Psoas muscle (tissue), 8 donors: ENCODE measurements around the gene ARNT2. TPM values are rescaled to one million over a fixed set of nuclear protein-coding genes. Genes with fewer than 3 reads are reported as not detected.

ENCODE experiments used
- ATAC-seq, 4 donors: fragments of 200-7000 bp; cut with Tn5 transposase; one replicate each; pipeline ENCODE4 v1.9.1; 2020; ENCODE audit warnings: moderate library complexity in 3 of 4, mild to moderate bottlenecking in 2 of 4
- DNase-seq, 2 donors: peaks; one replicate each; pipeline ENCODE4 v3.0.0-alpha.2; 2020
- H3K27ac ChIP-seq: fragments of 200-600 bp; one replicate; pipeline ENCODE4 v1.8.0; 2022
- H3K27me3 ChIP-seq, 3 donors: fragments of 200-600 bp in 1 of 3; one replicate each; pipeline versions ENCODE4 v1.6.1 to v1.8.0; 2013 to 2022; ENCODE audit warnings: low read length in 2 of 3, mild to moderate bottlenecking in 2 of 3, moderate library complexity in 1 of 3; ENCODE audit not compliant: insufficient read depth in 3 of 3
- H3K36me3 ChIP-seq, 2 donors: fragments of 200-600 bp in 1 of 2; one replicate each; pipeline versions ENCODE4 v1.6.1 to v1.8.0; 2013 to 2022; ENCODE audit warnings: low read depth in 1 of 2, mild to moderate bottlenecking in 1 of 2, moderate library complexity in 1 of 2; ENCODE audit not compliant: insufficient read depth in 1 of 2
- H3K4me1 ChIP-seq: fragments of 200-600 bp; one replicate; pipeline ENCODE4 v1.8.0; 2022
- H3K4me3 ChIP-seq: fragments of 200-600 bp; one replicate; pipeline ENCODE4 v1.8.0; 2022; ENCODE audit warnings: mild to moderate bottlenecking
- H3K9me3 ChIP-seq: fragments of 200-600 bp; one replicate; pipeline ENCODE4 v1.8.0; 2022
- CTCF ChIP-seq: fragments of 200-600 bp; IDR thresholded peaks from one replicate; pipeline ENCODE4 v1.8.0; 2022; ENCODE audit warnings: antibody characterized with exemption
- WGBS, 3 donors: extraction: QIAGEN DNeasy Blood & Tissue Kit; methylation state at CpG; one replicate each; pipeline versions ENCODE4 v1.1.6 to v1.1.7; 2013; 5-methylcytosine and 5-hydroxymethylcytosine counted together
- intact Hi-C, 2 donors: fragments of 100-400 bp; cut with DNase I; formaldehyde crosslinking; loops; one replicate each; pipeline versions ENCODE4 v1.11.0 to v1.14.2; 2022
- polyA plus RNA-seq, 3 donors: library from polyadenylated mRNA; stranded (reverse); fragments of 200-250 nt; gene quantifications; one replicate each; pipeline ENCODE4 v1.2.3, GENCODE V29; 2013
- total RNA-seq, 4 donors: library from RNA; stranded (reverse); fragmentation: NEBNext Ultra II Directional in 2 of 4; extraction: Animal tissue kit (Norgen Biotek cat#: 25700) in 2 of 4; gene quantifications; one replicate each; pipeline versions ENCODE4 v1.2.1 to v1.2.4, GENCODE V29; 2021 to 2023
- donor health status: healthy with polysubstance abuse.
- donor health status: DM: no; HTN: no; CAD: no; lungs with moderate emphysema.
- donor health status: Bipolar disorder and iron deficiency.
- donor health status: healthy.
- donor health status: DM: yes; HTN: yes; CAD: no.
- donor health status: DM: no; HTN: no; CAD: no.
- donor health status: DM: no; HTN: no; CAD: no.
- donor health status: DM: yes; HTN: yes; CAD: no.

The ARNT2 gene
- total and polyA plus RNA-seq, 7 donors, result 0.09 to 12.2 (median 4.4) TPM

- no peak for TF ChIP-seq CTCF
- 77 to 98% (median 92%) methylated on average over 3 of the region's 3 CpGs for WGBS, 3 donors
- H3K27ac ChIP-seq, result no peak overlapping the region
These were observed 35.0 kb downstream of the ARNT2 start for GRCh38 chr15:80439140-80439539.

GRCh38 chr15:80440024-80440423 lies 35.8 kb downstream of the ARNT2 start:
- intact Hi-C loops, result no loop called here
- DNase-seq (no peak), ATAC-seq (no peak)
- Histone ChIP-seq H3K27me3 (no peaks in the 10 kb centered on the region), H3K36me3 (no peaks in the 10 kb centered on the region), H3K4me3 (no peak overlapping the region), H3K4me1 (no peaks in the 10 kb centered on the region), H3K9me3 (no peaks in the 10 kb centered on the region), H3K27ac (no peak overlapping the region)
- 97 to 98% (median 97%) methylated on average over 3 of the region's 3 CpGs for WGBS, 3 donors
- no peak for TF ChIP-seq CTCF

More at GRCh38 chr15:80439140-80439539, 35.0 kb downstream of the ARNT2 start:
- Histone ChIP-seq H3K27me3 (no peaks in the 10 kb centered on the region), H3K4me1 (no peaks in the 10 kb centered on the region), H3K9me3 (no peaks in the 10 kb centered on the region), H3K4me3 (no peak overlapping the region), H3K36me3 (no peaks in the 10 kb centered on the region)
- ATAC-seq, result no peak
- no peak for DNase-seq
- intact Hi-C loops, result no loop called here

GRCh38 chr15:80441041-80441440 lies 36.9 kb downstream of the ARNT2 start:
- WGBS, 3 donors, result 67 to 79% (median 71%) methylated on average over 3 of the region's 3 CpGs
- H3K27ac ChIP-seq, result no peak overlapping the region
- no peak for TF ChIP-seq CTCF
- ATAC-seq (no peak), DNase-seq (no peak)
- no peaks in the 10 kb centered on the region for H3K4me1 ChIP-seq
- no peak overlapping the region for H3K4me3 ChIP-seq
- no peaks in the 10 kb centered on the region for H3K9me3 ChIP-seq
- intact Hi-C loops, result no loop called here
- no peaks in the 10 kb centered on the region for H3K27me3 ChIP-seq
- H3K36me3 ChIP-seq, result no peaks in the 10 kb centered on the region

GRCh38 chr15:80441714-80442113 lies 37.5 kb downstream of the ARNT2 start:
- DNase-seq, result no peak
- Histone ChIP-seq H3K9me3 (no peaks in the 10 kb centered on the region), H3K36me3 (no peaks in the 10 kb centered on the region), H3K4me3 (no peak overlapping the region), H3K27ac (no peak overlapping the region), H3K27me3 (no peaks in the 10 kb centered on the region), H3K4me1 (no peaks in the 10 kb centered on the region)
- intact Hi-C loops, result no loop called here
- ATAC-seq, result no peak
- 54 to 74% (median 70%) methylated on average over 7 of the region's 7 CpGs for WGBS, 3 donors
- TF ChIP-seq CTCF, result no peak

GRCh38 chr15:80442728-80443403 lies 38.7 kb downstream of the ARNT2 start:
- intact Hi-C loops, result no loop called here
- H3K27me3 ChIP-seq, result no peaks in the 10 kb centered on the region
- 93 to 95% (median 94%) methylated on average over 6 of the region's 6 CpGs for WGBS, 3 donors
- H3K27ac ChIP-seq, result no peak overlapping the region
- H3K4me1 ChIP-seq, result no peaks in the 10 kb centered on the region
- TF ChIP-seq CTCF, result no peak
- no peaks in the 10 kb centered on the region for H3K9me3 ChIP-seq
- DNase-seq, result no peak
- H3K36me3 ChIP-seq, result no peaks in the 10 kb centered on the region
- H3K4me3 ChIP-seq, result no peak overlapping the region
- no peak for ATAC-seq
